Measurements from ENCODE around the gene KLHL17.

KLHL17 gene

DNA sequence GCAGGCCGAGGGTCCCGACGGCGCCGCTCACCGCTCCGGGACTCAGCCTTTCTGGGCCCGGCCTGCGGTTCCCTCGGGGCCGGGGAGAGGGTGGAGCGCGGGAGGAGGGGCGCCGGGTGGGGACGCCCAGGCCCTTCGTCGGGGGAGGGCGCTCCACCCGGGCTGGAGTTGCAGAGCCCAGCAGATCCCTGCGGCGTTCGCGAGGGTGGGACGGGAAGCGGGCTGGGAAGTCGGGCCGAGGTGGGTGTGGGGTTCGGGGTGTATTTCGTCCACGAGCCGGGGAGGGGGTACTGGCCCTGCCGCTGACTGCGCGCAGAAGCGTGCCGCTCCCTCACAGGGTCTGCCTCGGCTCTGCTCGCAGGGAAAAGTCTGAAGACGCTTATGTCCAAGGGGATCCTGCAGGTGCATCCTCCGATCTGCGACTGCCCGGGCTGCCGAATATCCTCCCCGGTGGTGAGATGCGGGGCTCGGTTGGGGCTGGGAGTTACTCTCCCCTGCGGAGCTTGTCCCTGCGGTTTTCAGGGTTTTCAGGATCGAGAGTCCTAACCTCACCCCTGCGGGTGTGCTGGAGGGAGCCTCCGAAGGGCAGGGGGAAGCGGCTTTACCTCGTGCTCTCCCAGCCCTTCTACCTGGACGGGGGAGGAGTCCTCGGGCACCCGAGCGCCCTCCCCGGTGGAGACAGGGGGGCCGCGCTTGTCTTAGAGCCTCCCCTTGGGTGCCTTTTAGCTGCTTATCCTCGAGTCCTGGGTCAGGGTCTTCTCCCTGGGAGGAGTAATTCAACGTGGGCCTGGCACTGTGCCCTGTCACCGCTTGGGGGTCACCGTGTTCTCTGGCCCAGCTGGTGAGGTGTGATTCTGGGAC is 34.6 kb upstream of the KLHL17 start:
- Histone ChIP-seq H3K9ac (ENCODE audit: insufficient read length) (peak overlapping the region; percentile 89), H3K4me3 (peak overlapping the region; percentile 95), H3K36me3 (ENCODE audit: insufficient read depth, low read length) (peaks cover 17% of the 10 kb centered on the region; the same call in 1 of the 2 replicates), H3K27ac (0 out of 2 replicates have a peak overlapping the region, but pooled peaks have one; percentile 13), H3K9me3 (ENCODE audit: low read depth, low read length) (no peaks in the 10 kb centered on the region)
- TF ChIP-seq FOXP2 (optimal IDR thresholded peaks at IDR 0.05; ENCODE audit: control extremely low read depth, extremely low read length, insufficient read depth) (no peak), EZH2 (IDR thresholded peaks at IDR 0.05) (no peak), POLR2AphosphoS5 (IDR thresholded peaks at IDR 0.05; ENCODE audit: borderline replicate concordance, low read depth, low read length) (peak; percentile 72)
- DNase-seq (ENCODE audit: low read depth, low spot score) = no peak

DNA sequence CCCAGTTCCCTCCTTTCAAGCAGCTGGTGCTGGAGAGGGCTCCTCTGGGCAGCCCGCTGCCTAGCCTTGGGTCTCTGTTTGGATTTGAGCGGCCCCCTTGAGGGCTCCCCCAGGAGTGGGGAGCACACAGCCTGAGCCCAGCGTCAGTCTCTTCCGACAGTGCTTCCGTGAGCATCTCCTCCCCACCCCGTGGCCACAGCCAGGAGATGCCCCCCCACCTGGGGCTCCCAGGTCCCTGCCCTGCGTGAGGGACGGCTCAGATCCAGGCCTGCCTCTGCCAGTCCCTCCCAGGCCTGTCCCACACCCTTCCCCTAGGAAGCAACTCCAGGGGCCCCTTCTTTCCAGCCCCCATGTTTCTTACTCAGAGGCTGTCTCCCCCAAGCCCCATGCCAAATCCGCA is 33.1 kb upstream of the KLHL17 start:
- Histone ChIP-seq H3K27ac (no peak overlapping the region), H3K9ac (ENCODE audit: insufficient read length) (no peak overlapping the region), H3K9me3 (ENCODE audit: low read depth, low read length) (no peaks in the 10 kb centered on the region), H3K4me3 (peak overlapping the region; percentile 95), H3K36me3 (ENCODE audit: insufficient read depth, low read length) (peaks cover 17% of the 10 kb centered on the region; the same call in 1 of the 2 replicates)
- no peak for DNase-seq (ENCODE audit: low read depth, low spot score)
- TF ChIP-seq FOXP2 (optimal IDR thresholded peaks at IDR 0.05; ENCODE audit: control extremely low read depth, extremely low read length, insufficient read depth) (no peak), POLR2AphosphoS5 (IDR thresholded peaks at IDR 0.05; ENCODE audit: borderline replicate concordance, low read depth, low read length) (no peak), EZH2 (IDR thresholded peaks at IDR 0.05) (no peak)

DNA sequence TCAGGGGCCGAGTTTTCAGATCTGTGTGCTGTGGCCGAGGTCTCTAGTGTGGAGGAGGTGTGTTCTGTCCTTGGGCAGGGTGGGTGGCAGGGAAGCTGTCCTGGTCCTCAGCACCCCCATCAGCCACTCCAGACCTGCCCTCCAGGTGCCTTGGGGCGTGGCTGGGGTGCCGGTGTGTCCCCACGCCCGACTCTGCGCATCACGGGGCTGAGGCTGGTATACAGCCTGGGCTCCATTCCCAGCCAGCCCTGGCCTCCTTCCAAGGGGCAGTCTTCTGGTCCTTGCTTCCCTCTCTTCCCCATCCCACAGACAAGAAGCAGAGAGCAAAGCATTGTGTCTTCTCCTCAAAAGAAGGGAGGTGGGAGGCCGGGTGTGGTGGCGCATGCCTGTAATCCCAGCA is 32.6 kb upstream of the KLHL17 start:
- Histone ChIP-seq H3K36me3 (ENCODE audit: insufficient read depth, low read length) (peaks cover 17% of the 10 kb centered on the region; the same call in 1 of the 2 replicates), H3K27ac (no peak overlapping the region)
- TF ChIP-seq FOXP2 (optimal IDR thresholded peaks at IDR 0.05; ENCODE audit: control extremely low read depth, extremely low read length, insufficient read depth) (no peak), POLR2AphosphoS5 (IDR thresholded peaks at IDR 0.05; ENCODE audit: borderline replicate concordance, low read depth, low read length) (no peak), EZH2 (IDR thresholded peaks at IDR 0.05) (no peak)

DNA sequence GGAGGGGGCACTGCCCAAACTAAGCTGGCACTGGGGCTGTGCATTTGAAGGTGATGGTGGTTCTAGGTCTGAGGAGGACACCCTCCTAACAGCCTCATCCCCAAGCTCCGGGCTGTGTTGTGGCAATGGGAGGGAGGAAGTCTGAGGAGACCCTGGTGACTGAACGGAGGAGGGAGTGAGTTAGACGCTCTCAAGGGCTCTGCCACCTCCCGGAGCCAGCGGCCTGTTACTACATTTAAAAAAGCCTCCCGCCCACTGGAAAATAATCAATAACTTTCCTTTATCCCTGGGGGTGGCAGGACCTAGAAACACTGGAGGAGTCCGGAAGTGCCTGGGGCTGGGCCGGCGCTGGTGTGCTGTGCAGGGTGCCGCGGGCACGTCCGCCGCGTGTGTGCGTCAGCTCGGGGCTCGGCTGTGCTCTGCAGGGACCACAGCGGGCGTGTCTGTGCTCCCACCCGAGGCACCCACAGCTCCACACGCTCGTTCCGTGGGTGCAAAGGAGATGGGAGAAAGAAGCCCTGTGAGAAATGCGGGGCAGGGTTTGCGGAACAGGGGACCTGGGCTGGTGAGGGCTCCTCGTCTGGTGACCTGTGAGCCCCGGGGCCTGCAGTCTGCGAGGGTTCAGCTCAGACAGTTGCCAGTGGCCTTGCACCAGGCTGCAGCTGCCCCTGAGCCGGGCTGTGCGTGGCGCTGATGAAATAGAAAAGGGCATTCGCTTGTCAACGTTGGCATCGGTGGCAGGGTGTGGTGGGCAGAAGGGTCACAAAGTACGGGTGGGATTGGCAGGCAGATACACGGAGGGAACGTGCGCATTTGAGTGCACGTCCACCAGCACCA is 31.3 kb upstream of the KLHL17 start:
- H3K9me3 ChIP-seq (ENCODE audit: low read depth, low read length) = no peaks in the 10 kb centered on the region
- DNase-seq (ENCODE audit: low read depth, low spot score) = no peak
- H3K36me3 ChIP-seq (ENCODE audit: insufficient read depth, low read length) = peaks cover 17% of the 10 kb centered on the region; the same call in 1 of the 2 replicates
- no peak overlapping the region for H3K9ac ChIP-seq (ENCODE audit: insufficient read length)
- TF ChIP-seq FOXP2 (optimal IDR thresholded peaks at IDR 0.05; ENCODE audit: control extremely low read depth, extremely low read length, insufficient read depth) = no peak
- no peak for TF ChIP-seq EZH2 (IDR thresholded peaks at IDR 0.05)
- TF ChIP-seq POLR2AphosphoS5 (IDR thresholded peaks at IDR 0.05; ENCODE audit: borderline replicate concordance, low read depth, low read length) = peak; percentile 54; the same call in 1 of the 2 replicates
- H3K4me3 ChIP-seq = peak overlapping the region; percentile 33
- H3K27ac ChIP-seq = peak overlapping the region; percentile 68

More for the DNA sequence above, 32.6 kb upstream of the KLHL17 start:
- Histone ChIP-seq H3K9me3 (ENCODE audit: low read depth, low read length) (no peaks in the 10 kb centered on the region), H3K4me3 (no peak overlapping the region), H3K9ac (ENCODE audit: insufficient read length) (no peak overlapping the region)
- DNase-seq (ENCODE audit: low read depth, low spot score) = no peak

DNA sequence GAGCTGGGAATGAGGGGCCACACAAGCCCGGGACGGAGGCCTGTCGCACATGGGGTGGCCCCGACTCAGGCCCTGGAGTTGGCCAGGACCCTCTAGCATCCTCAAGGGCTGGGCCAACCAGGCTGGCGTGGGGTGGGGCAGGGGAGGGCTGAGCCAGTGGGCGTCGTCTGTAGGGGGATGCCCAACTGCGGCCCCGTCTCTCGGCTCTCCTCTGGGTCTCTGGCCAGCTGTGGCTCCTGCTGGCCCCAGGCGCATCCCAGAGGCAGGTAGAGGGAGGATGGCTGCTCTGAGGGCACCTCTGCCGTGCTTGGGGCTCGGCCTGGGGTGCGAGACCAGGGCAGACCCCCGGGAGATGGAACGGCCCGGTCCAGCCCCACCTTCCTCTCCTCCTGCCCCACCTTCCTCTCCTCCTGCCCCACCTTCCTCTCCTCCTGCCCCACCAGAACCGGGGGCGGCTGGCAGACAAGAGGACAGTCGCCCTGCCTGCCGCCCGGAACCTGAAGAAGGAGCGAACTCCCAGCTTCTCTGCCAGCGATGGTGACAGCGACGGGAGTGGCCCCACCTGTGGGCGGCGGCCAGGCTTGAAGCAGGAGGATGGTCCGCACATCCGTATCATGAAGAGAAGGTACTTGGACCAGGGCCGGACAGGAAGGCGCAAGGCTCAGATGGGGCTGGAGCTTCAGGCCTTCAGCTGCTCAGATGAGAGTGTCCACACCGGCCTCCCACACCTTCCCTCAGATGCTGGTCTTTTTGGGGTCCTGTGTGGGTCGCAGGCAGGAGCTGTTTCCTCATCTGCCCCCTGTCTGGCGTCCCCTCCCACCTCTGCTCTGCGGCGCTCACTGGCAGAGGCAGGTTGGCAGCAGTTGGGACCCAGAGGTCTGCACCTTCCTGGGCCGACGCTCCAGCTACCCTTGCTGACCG is 30.4 kb upstream of the KLHL17 start:
- H3K4me3 ChIP-seq = no peak overlapping the region
- H3K9me3 ChIP-seq (ENCODE audit: low read depth, low read length) = no peaks in the 10 kb centered on the region
- no peak overlapping the region for H3K9ac ChIP-seq (ENCODE audit: insufficient read length)
- no peak for TF ChIP-seq FOXP2 (optimal IDR thresholded peaks at IDR 0.05; ENCODE audit: control extremely low read depth, extremely low read length, insufficient read depth)
- peak; percentile 40 for TF ChIP-seq POLR2AphosphoS5 (IDR thresholded peaks at IDR 0.05; ENCODE audit: borderline replicate concordance, low read depth, low read length)
- no peak for TF ChIP-seq EZH2 (IDR thresholded peaks at IDR 0.05)
- no peak overlapping the region for H3K27ac ChIP-seq
- H3K36me3 ChIP-seq (ENCODE audit: insufficient read depth, low read length) = peaks cover 17% of the 10 kb centered on the region; the same call in 1 of the 2 replicates
- no peak for DNase-seq (ENCODE audit: low read depth, low spot score)

DNA sequence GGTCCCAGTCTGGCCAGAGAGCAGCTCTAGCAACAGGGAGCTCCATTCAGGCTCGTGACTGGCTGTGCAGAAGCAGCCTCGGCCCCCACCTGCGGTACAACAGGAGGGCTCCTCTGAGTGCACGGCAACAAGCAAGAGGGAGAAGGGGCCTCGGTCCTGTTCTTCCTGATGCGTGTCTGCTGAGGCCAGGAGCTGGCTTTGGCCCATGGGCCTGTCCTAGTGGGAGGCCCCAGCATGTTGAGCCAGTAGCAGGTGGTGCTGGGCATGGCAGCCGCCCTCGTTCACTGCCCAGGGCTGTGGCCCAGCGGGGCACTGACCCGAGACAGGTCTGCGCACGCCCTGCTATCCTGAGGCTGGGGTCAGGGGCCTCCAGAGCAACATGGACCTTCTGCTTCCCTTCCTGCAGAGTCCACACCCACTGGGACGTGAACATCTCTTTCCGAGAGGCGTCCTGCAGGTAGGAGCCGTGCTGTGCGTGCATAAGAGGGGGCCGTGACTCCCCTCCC is 29.7 kb upstream of the KLHL17 start:
- TF ChIP-seq POLR2AphosphoS5 (IDR thresholded peaks at IDR 0.05; ENCODE audit: borderline replicate concordance, low read depth, low read length) (peak; percentile 44), FOXP2 (optimal IDR thresholded peaks at IDR 0.05; ENCODE audit: control extremely low read depth, extremely low read length, insufficient read depth) (no peak), EZH2 (IDR thresholded peaks at IDR 0.05) (no peak)
- Histone ChIP-seq H3K36me3 (ENCODE audit: insufficient read depth, low read length) (peaks cover 17% of the 10 kb centered on the region; the same call in 1 of the 2 replicates), H3K9me3 (ENCODE audit: low read depth, low read length) (no peaks in the 10 kb centered on the region), H3K4me3 (no peak overlapping the region), H3K9ac (ENCODE audit: insufficient read length) (no peak overlapping the region), H3K27ac (no peak overlapping the region)
- no peak for DNase-seq (ENCODE audit: low read depth, low spot score)
